Stimulated activated CD4-positive, alpha-beta T cell treated with anti-CD3 and anti-CD28 coated beads, TNF-alpha, amount 100 ng/mL, for 24 hours (primary cell): ENCODE data around the gene CALHM6.

ENCODE experiments used
- DNase-seq, 3 experiments: peaks; one replicate each; pipeline ENCODE4 v3.0.0-alpha.2; 2020; ENCODE audit warnings: low read depth in 3 of 3

CALHM6 gene

GRCh38 chr6:116445102-116445501 is 16.1 kb upstream of the CALHM6 start:
- no peak for DNase-seq

DNA sequence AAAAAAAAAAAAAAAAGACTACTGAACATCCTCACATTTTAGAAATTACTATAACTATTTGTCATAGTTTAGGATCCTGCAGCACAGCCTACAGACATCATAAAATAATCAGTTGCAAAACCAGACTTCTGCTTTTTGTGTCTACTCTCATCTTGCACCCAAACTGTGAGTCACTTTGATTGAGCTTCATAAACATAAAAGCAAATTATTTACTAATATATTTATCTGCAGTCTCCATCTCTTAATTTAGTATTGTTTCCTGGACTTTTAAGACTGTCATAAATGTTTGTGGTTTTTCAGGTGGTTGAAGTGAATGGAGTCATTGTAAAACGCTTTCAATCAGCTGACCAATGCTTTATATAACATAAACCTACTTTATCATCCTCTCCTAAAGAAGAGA is 14.8 kb upstream of the CALHM6 start:
- no peak for DNase-seq

DNA sequence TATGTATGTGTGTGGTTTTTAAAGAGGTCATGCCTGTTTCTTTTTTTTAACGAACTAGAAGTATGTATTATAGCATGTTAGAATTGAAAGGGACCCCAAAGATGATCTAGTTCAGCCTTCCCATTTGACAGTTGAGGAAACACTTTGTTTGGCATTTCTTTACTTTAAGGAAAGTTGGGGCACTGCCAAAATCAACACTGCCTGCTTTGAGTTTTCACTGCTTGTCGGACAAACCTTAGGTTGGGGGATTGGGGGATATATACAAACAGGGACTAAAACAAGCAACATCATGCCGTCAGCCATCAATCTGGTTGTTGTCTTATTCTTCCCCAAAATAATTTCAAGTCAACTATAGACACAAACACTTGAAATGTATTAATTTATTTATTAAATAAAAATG is 14.1 kb upstream of the CALHM6 start:
- DNase-seq: no peak

DNA sequence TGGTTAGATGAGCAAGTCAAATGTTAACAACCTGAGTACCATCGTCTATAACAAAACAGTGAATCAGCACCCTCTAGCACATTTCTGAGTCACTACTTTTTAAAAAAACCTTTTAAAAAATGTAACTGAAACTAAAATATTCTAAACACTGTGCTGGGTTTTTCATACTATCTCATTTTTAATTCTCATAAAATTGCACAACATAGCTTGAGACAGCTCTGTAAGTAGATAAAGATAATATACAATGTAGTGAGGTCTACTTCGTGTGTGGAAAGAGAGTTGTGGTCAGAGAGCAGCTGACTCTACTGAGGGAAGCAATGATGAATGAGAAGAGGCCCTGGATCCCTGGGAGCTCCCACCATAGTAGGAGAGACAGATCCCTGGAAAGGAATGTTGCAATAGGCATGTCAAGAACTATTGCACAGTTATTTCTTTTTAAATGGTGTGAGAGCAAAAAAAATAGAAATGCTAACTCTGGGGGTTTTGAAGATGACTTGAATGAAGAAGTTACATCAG is 13.6 kb upstream of the CALHM6 start:
- no peak for DNase-seq

- no peak for DNase-seq
Measured at GRCh38 chr6:116449565-116449964, 11.6 kb upstream of the CALHM6 start.

GRCh38 chr6:116450185-116450710 is 10.9 kb upstream of the CALHM6 start:
- DNase-seq: no peak

DNA sequence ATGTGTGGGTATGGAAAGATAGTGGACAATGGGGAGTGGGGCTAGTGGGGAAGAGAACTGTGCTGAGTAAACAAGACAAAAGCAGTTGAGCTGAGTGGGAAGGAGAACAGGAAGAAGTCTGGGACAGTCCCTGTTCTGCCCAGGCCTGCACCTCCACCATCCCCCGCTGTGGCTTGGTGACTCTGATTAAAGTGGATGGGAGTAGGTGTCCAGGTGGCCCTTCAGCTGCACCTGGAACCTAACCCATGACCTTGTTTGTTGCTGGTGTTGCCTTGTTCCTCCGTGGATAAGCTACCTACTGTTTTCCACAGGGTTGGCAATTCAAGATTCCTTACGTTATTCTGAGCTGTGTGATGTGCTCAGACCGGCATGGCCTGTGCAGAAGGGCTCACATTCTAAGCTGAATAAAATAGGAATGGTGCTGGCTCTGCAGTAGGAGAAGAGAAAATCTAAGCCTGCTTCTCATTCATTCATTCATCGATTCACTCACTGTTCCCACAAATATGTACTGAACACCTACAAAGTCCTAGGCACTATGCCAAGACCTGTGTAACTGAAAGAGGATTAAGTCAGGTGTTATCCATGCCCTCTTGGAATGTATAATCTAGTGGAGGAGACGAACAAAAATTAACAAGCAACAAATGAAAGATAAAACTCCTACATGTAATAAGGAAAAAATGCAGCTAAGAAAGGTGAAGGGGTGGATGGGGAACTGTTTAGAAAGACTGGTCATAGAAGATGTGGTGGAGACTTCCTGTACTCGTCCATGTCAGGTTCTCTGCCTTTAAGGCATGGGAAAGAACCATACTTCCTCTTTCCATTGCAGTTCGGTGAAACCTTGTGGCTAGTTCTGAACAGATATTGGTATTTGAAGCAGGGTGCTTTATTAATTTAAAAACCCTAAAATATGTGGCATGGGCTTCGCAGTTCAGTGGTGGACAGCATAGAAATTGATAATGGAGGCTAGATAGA is 10.1 kb upstream of the CALHM6 start:
- DNase-seq: no peak

- no peak for DNase-seq
Measured at GRCh38 chr6:116451916-116452315, 9.3 kb upstream of the CALHM6 start.

GRCh38 chr6:116452531-116452930 is 8.6 kb upstream of the CALHM6 start:
- no peak for DNase-seq

DNA sequence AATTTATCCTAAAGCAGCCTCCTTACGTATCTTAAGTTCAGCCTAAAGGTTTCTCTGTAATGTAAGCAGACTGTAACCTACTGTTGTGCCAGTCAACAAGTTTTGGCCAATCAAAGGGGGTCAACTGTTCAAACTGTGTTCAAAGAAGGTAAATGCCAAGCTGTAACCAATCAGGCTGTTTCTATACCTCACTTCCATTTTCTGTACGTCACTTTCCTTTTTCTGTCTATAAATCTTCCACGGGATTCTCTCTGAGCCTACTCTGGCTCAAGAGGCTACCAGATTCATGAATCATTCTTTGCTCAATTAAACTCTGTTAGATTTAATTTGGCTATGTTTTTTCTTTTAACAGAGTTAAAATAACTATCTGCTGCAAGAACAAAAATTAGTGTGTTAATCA is 5.1 kb upstream of the CALHM6 start:
- no peak for DNase-seq

GRCh38 chr6:116456927-116457326 is 4.2 kb upstream of the CALHM6 start:
- DNase-seq: no peak

- DNase-seq: no peak
Measured at GRCh38 chr6:116458264-116458663, 2.9 kb upstream of the CALHM6 start.

DNA sequence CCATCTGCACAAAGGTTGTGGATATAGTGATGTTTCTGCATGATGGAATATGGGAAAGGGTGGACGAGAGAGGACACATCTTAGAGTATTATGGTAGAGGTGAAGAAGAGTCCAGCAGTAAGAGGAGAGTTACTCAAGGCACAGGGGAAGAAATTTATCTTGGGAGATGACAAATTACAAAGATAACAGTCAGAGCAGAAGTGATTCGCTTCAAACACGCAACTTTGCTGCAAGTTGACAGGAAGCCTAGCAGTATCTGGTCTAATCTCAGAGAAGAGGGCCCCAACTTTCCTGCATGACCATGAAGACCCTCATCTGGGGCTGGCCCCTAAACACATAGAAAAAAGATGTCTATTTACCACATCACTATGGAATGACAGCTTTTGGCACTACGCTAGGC is 1.2 kb upstream of the CALHM6 start:
- no peak for DNase-seq

DNA sequence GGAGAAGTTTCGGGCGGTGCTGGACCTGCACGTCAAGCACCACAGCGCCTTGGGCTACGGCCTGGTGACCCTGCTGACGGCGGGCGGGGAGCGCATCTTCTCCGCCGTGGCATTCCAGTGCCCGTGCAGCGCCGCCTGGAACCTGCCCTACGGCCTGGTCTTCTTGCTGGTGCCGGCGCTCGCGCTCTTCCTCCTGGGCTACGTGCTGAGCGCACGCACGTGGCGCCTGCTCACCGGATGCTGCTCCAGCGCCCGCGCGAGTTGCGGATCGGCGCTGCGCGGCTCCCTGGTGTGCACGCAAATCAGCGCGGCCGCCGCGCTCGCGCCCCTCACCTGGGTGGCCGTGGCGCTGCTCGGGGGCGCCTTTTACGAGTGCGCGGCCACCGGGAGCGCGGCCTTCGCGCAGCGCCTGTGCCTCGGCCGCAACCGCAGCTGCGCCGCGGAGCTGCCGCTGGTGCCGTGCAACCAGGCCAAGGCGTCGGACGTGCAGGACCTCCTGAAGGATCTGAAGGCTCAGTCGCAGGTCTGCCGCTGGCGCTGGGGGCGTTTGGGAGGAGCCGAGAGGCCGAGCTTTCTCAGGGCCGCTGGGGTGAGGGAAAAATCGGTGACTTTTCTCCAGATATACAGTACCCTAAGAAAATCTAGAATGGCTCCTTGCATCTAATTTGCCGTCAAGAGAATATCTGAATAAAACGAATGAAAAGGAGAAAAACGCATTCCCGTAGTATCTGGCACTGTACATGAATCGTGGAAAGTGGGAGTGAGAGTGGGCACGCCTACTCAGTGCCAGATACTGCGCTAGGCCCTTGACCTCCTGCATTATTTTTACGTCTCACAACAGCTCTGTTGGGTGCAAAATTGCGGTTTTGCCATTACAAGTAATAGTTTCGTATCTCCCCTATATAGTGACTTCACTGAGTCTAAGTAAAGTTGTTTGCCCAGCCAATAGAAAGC is 1.0 kb downstream of the CALHM6 start:
- DNase-seq: peak in 2 of 3 experiments; percentile 12 to 42

- DNase-seq: no peak
Measured at GRCh38 chr6:116463301-116463700, 2.1 kb downstream of the CALHM6 start.

GRCh38 chr6:116465246-116465645 is 4.1 kb downstream of the CALHM6 start:
- DNase-seq: no peak

- no peak for DNase-seq
Measured at GRCh38 chr6:116467096-116467495, 5.9 kb downstream of the CALHM6 start.

DNA sequence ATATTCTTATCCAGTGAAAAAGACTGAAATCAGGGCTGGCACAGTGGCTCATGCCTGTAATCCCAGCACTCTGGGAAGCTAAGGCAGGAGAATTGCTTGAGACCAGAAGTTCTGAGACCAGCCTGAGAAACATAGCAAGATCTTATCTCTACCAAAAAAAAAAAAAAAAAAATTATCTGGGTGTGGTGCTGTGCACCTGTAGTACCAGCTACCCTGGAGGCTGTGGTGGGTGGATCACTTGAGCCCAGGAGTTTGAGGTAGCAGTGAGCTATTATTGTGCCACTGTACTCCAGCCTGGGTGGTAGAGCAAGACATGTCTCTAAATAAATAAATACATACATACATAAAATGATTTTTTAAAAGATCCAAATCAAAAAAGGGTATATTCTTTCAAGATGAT is 6.3 kb downstream of the CALHM6 start:
- DNase-seq: no peak

DNA sequence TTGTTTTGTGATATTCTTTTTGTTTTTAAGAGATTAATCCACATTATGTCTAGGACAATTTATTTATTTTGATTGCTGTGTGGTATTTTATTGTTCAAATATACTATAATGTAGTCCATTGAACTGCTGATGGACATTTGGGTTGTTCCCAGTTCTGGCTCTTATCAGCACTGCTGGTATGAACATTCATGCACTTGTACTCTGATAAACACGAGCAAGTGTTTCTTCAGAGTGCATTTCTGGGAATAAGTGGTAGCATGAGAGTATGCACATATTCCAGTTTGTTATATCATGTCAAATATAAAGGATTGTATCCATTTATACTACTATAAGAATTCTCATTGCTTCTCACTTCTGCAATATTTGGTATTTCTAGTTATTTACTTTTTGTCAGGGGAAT is 7.1 kb downstream of the CALHM6 start:
- DNase-seq: no peak

GRCh38 chr6:116471531-116471930 is 10.4 kb downstream of the CALHM6 start:
- no peak for DNase-seq

DNA sequence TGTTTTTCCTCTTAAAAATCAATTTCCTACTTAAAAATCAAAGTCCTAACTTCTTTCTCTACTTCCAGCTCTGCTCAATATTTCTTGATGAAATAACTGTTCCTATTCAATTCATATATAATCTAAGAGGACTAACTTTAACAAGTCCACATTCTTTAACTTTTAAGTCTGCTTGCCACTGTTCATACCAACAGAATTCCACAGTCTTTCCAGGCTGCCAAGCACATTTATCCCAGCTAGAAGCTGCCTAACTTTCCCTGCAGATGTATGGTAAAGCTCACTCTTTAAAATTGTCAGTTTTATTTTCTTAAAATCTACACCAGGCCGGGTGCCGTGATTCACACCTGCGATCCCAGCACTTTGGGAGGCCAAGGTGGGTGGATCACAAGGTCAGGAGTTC is 11.5 kb downstream of the CALHM6 start:
- no peak for DNase-seq

DNA sequence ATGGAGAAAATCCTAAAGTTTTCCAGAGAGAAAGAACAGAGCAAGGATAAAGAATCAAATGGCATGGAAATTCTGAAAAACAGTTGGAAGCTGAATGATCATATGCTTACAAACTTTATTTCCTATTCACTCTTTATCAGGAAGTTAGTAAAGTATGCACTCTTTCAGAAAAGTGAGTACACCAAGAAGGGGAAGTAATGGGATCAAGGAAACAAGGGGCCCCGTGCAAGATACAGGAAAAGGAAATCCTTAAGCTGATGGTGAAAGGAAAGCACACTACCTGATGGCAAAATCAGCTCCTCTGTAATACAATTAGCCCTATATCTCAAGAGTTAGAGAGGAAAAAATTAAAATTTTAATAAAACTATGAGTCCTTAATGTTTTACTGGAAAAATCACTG is 14.0 kb downstream of the CALHM6 start:
- DNase-seq: no peak
